Psoas muscle (tissue), 8 donors: ENCODE measurements around the gene MLEC. TPM values are rescaled to one million over a fixed set of nuclear protein-coding genes. Genes with fewer than 3 reads are reported as not detected.

Experiments
- ATAC-seq, 4 donors: fragments of 200-7000 bp; cut with Tn5 transposase; one replicate each; pipeline ENCODE4 v1.9.1; 2020; ENCODE audit warnings: moderate library complexity in 3 of 4, mild to moderate bottlenecking in 2 of 4
- DNase-seq, 2 donors: peaks; one replicate each; pipeline ENCODE4 v3.0.0-alpha.2; 2020
- H3K27ac ChIP-seq: fragments of 200-600 bp; one replicate; pipeline ENCODE4 v1.8.0; 2022
- H3K27me3 ChIP-seq, 3 donors: fragments of 200-600 bp in 1 of 3; one replicate each; pipeline versions ENCODE4 v1.6.1 to v1.8.0; 2013 to 2022; ENCODE audit warnings: low read length in 2 of 3, mild to moderate bottlenecking in 2 of 3, moderate library complexity in 1 of 3; ENCODE audit not compliant: insufficient read depth in 3 of 3
- H3K36me3 ChIP-seq, 2 donors: fragments of 200-600 bp in 1 of 2; one replicate each; pipeline versions ENCODE4 v1.6.1 to v1.8.0; 2013 to 2022; ENCODE audit warnings: low read depth in 1 of 2, mild to moderate bottlenecking in 1 of 2, moderate library complexity in 1 of 2; ENCODE audit not compliant: insufficient read depth in 1 of 2
- H3K4me1 ChIP-seq: fragments of 200-600 bp; one replicate; pipeline ENCODE4 v1.8.0; 2022
- H3K4me3 ChIP-seq: fragments of 200-600 bp; one replicate; pipeline ENCODE4 v1.8.0; 2022; ENCODE audit warnings: mild to moderate bottlenecking
- H3K9me3 ChIP-seq: fragments of 200-600 bp; one replicate; pipeline ENCODE4 v1.8.0; 2022
- CTCF ChIP-seq: fragments of 200-600 bp; IDR thresholded peaks from one replicate; pipeline ENCODE4 v1.8.0; 2022; ENCODE audit warnings: antibody characterized with exemption
- WGBS, 3 donors: extraction: QIAGEN DNeasy Blood & Tissue Kit; methylation state at CpG; one replicate each; pipeline versions ENCODE4 v1.1.6 to v1.1.7; 2013; 5-methylcytosine and 5-hydroxymethylcytosine counted together
- intact Hi-C, 2 donors: fragments of 100-400 bp; cut with DNase I; formaldehyde crosslinking; loops; one replicate each; pipeline versions ENCODE4 v1.11.0 to v1.14.2; 2022
- polyA plus RNA-seq, 3 donors: library from polyadenylated mRNA; stranded (reverse); fragments of 200-250 nt; gene quantifications; one replicate each; pipeline ENCODE4 v1.2.3, GENCODE V29; 2013
- total RNA-seq, 4 donors: library from RNA; stranded (reverse); fragmentation: NEBNext Ultra II Directional in 2 of 4; extraction: Animal tissue kit (Norgen Biotek cat#: 25700) in 2 of 4; gene quantifications; one replicate each; pipeline versions ENCODE4 v1.2.1 to v1.2.4, GENCODE V29; 2021 to 2023
- donor health status: healthy with polysubstance abuse.
- donor health status: DM: no; HTN: no; CAD: no; lungs with moderate emphysema.
- donor health status: Bipolar disorder and iron deficiency.
- donor health status: healthy.
- donor health status: DM: yes; HTN: yes; CAD: no.
- donor health status: DM: no; HTN: no; CAD: no.
- donor health status: DM: no; HTN: no; CAD: no.
- donor health status: DM: yes; HTN: yes; CAD: no.

The MLEC gene
- total and polyA plus RNA-seq, 7 donors = 30.7 to 102 (median 60.1) TPM

GRCh38 chr12:120653611-120654010, 33.3 kb upstream of the MLEC start:
- peak overlapping the region; percentile 53 for H3K27ac ChIP-seq
- H3K27me3 ChIP-seq = peaks cover 0 to 16% (median 0%) of the 10 kb centered on the region in 3 donors
- H3K36me3 ChIP-seq = no peaks in the 10 kb centered on the region
- no peak for TF ChIP-seq CTCF
- no peaks in the 10 kb centered on the region for H3K9me3 ChIP-seq
- DNase-seq (no peak), ATAC-seq (no peak)
- intact Hi-C loops = no loop called here
- H3K4me3 ChIP-seq = no peak overlapping the region
- peaks cover 6% of the 10 kb centered on the region for H3K4me1 ChIP-seq
- 78 to 84% (median 79%) methylated on average over 11 of the region's 11 CpGs for WGBS, 3 donors

GRCh38 chr12:120654656-120655055, 32.3 kb upstream of the MLEC start:
- intact Hi-C loops = no loop called here
- Histone ChIP-seq H3K27ac (peak overlapping the region; percentile 53), H3K9me3 (no peaks in the 10 kb centered on the region), H3K27me3 (peaks cover 0 to 12% (median 0%) of the 10 kb centered on the region in 3 donors), H3K36me3 (no peaks in the 10 kb centered on the region), H3K4me3 (peak overlapping the region; percentile 11), H3K4me1 (peaks cover 4% of the 10 kb centered on the region)
- WGBS, 3 donors = 55 to 64% (median 62%) methylated on average over 10 of the region's 10 CpGs
- TF ChIP-seq CTCF = no peak
- peak; percentile 49 to 63 for DNase-seq
- peak in 1 of 4 donors; percentile 45 for ATAC-seq

- Histone ChIP-seq H3K9me3 (no peaks in the 10 kb centered on the region), H3K4me1 (peaks cover 3% of the 10 kb centered on the region), H3K27me3 (peaks cover 0 to 11% (median 0%) of the 10 kb centered on the region in 3 donors), H3K4me3 (no peak overlapping the region), H3K36me3 (peaks cover 0 to under 1% of the 10 kb centered on the region in 2 donors), H3K27ac (no peak overlapping the region)
- intact Hi-C loops = no loop called here
- 84 to 93% (median 92%) methylated on average over 14 of the region's 14 CpGs for WGBS, 3 donors
- no peak for DNase-seq
- ATAC-seq = no peak
- no peak for TF ChIP-seq CTCF
Measured at GRCh38 chr12:120656008-120656407, 30.9 kb upstream of the MLEC start.

- no peak for TF ChIP-seq CTCF
- Histone ChIP-seq H3K4me3 (no peak overlapping the region), H3K4me1 (peaks cover 3% of the 10 kb centered on the region), H3K36me3 (peaks cover 0 to 2% of the 10 kb centered on the region in 2 donors), H3K27me3 (peaks cover 0 to 5% (median 0%) of the 10 kb centered on the region in 3 donors), H3K9me3 (no peaks in the 10 kb centered on the region), H3K27ac (no peak overlapping the region)
- ATAC-seq (no peak), DNase-seq (no peak)
- intact Hi-C loops = no loop called here
- 78 to 82% (median 79%) methylated on average over 22 of the region's 22 CpGs for WGBS, 3 donors
Measured at GRCh38 chr12:120658286-120659150, 28.4 kb upstream of the MLEC start.
